HuH-7 (cell line): Measurements from ENCODE around the gene RAB40C.

Experiments
- DNase-seq: peaks from one replicate; pipeline ENCODE4 v3.0.0; 2011; ENCODE audit warnings: low spot score

The RAB40C gene

GRCh38 chr16:632486-633335 lies 42.8 kb downstream of the RAB40C start:
- DNase-seq, result no peak

GRCh38 chr16:633336-634050 lies 43.6 kb downstream of the RAB40C start:
- DNase-seq, result no peak

- no peak for DNase-seq
Observed at GRCh38 chr16:634051-634670, 44.3 kb downstream of the RAB40C start.

- DNase-seq, result no peak
Observed at GRCh38 chr16:634996-635395, 45.1 kb downstream of the RAB40C start.

- no peak for DNase-seq
Observed at GRCh38 chr16:635573-636205, 45.8 kb downstream of the RAB40C start.

GRCh38 chr16:636206-637080 lies 46.6 kb downstream of the RAB40C start, which contains the start of gene METTL26:
METTL26 (minus strand) TSS chr16:636305; CDS start chr16:636290, 15 bp downstream.
- peak; percentile 87 for DNase-seq

GRCh38 chr16:637081-638018 lies 47.5 kb downstream of the RAB40C start:
- DNase-seq, result peak; percentile 90

GRCh38 chr16:638034-638543 lies 48.2 kb downstream of the RAB40C start:
- no peak for DNase-seq

GRCh38 chr16:638836-639235 lies 49.0 kb downstream of the RAB40C start:
- DNase-seq, result no peak

- no peak for DNase-seq
Observed at GRCh38 chr16:640614-641013, 50.7 kb downstream of the RAB40C start.

- DNase-seq, result peak; percentile 86
Observed at GRCh38 chr16:641326-642188, 51.7 kb downstream of the RAB40C start, which contains the start of gene MCRIP2. MCRIP2 (plus strand) TSS chr16:641828; CDS start chr16:641992, 164 bp downstream.

- peak; percentile 44 for DNase-seq
Observed at GRCh38 chr16:642189-643049, 52.6 kb downstream of the RAB40C start.

- DNase-seq, result no peak
Observed at GRCh38 chr16:643050-643368, 53.1 kb downstream of the RAB40C start.

- no peak for DNase-seq
Observed at GRCh38 chr16:644556-644955, 54.7 kb downstream of the RAB40C start.

GRCh38 chr16:645852-646678 lies 56.2 kb downstream of the RAB40C start:
- peak; percentile 61 for DNase-seq

GRCh38 chr16:646679-647172 lies 56.9 kb downstream of the RAB40C start:
- no peak for DNase-seq
